Ovary (tissue), 9 donors: ENCODE data around the gene MED23. TPM values are rescaled to one million over a fixed set of nuclear protein-coding genes. Genes with fewer than 3 reads are reported as not detected.

Experiments used
- DNase-seq, 5 donors: peaks; one replicate each; pipeline ENCODE4 v3.0.0-alpha.2; 2019 to 2020
- H3K27ac ChIP-seq, 2 donors: fragments of 200-600 bp; one replicate each; pipeline versions ENCODE4 v1.5.1 to v1.8.0; 2019 to 2022
- H3K27me3 ChIP-seq: fragments of 200-600 bp; one replicate; pipeline ENCODE4 v1.8.0; 2022
- H3K36me3 ChIP-seq: fragments of 200-600 bp; sonication (generic); one replicate; pipeline ENCODE4 v1.5.1; 2019
- H3K4me1 ChIP-seq: one replicate; pipeline ENCODE4 v1.8.1; 2013; ENCODE audit warnings: mild to moderate bottlenecking, moderate library complexity; ENCODE audit not compliant: insufficient read depth
- H3K4me3 ChIP-seq: fragments of 200-600 bp; sonication (generic); one replicate; pipeline ENCODE4 v1.5.1; 2017
- H3K9me3 ChIP-seq, 2 donors: fragments of 200-600 bp in 1 of 2; sonication (generic) in 1 of 2; one replicate each; pipeline versions ENCODE4 v1.5.1 to v1.8.1; 2013 to 2019; ENCODE audit warnings: mild to moderate bottlenecking in 1 of 2, moderate library complexity in 1 of 2
- CTCF ChIP-seq, 3 donors: fragments of 450-650 bp in 2 of 3; fragments of 200-600 bp in 1 of 3; IDR thresholded peaks; one replicate each; pipeline versions ENCODE4 v1.5.1 to v1.8.0; 2016 to 2022; ENCODE audit warnings: antibody characterized with exemption in 3 of 3, mild to moderate bottlenecking in 1 of 3
- EP300 ChIP-seq: sonication (generic); formaldehyde crosslinking; IDR thresholded peaks from one replicate; pipeline ENCODE4 v1.6.1; 2017; ENCODE audit warnings: antibody characterized with exemption
- POLR2A ChIP-seq: fragments of 450-650 bp; IDR thresholded peaks from one replicate; pipeline ENCODE4 v1.6.1; 2017; ENCODE audit warnings: antibody characterized with exemption, mild to moderate bottlenecking, moderate library complexity
- WGBS, 3 donors: extraction: QIAGEN DNeasy Blood & Tissue Kit in 1 of 3; methylation state at CpG; one replicate each; pipeline versions ENCODE4 v1.1.5 to v1.1.7; 2013 to 2017; 5-methylcytosine and 5-hydroxymethylcytosine counted together
- intact Hi-C, 4 donors: fragments of 100-400 bp; cut with DNase I; formaldehyde crosslinking; loops; one replicate each; pipeline versions ENCODE4 v1.11.0 to v1.15.1; 2022 to 2023
- polyA plus RNA-seq, 2 donors: library from polyadenylated mRNA; stranded (reverse); fragments of 200-250 nt in 1 of 2; fragments of 350-450 nt in 1 of 2; fragmentation: Illumina TruSeq in 1 of 2; extraction: RNeasy Lipid Tissue Mini Kit (QIAGEN cat#74804) in 1 of 2; gene quantifications; one replicate each; pipeline ENCODE4 v1.2.3, GENCODE V29; 2013 to 2014
- total RNA-seq, 7 donors: library from RNA; depleted of rRNA in 2 of 7; stranded (reverse); fragments of >200 nt in 2 of 7; fragmentation: NEBNext Ultra II Directional in 3 of 7; extraction: Animal tissue kit (Norgen Biotek cat#: 25700) in 3 of 7; gene quantifications; one replicate each; pipeline versions ENCODE4 v1.1.0 to v1.2.4, GENCODE V29; 2016 to 2023
- donor health status: DM: no; HTN: no; CAD: no; lungs with moderate emphysema.
- donor health status: DM: no; HTN: no; CAD: no.
- donor health status: Bipolar disorder and iron deficiency.
- donor health status: DM: yes; HTN: yes; CAD: no.
- donor health status: DM: no; HTN: no; CAD: no.
- donor health status: DM: yes; HTN: yes; CAD: no.

Gene MED23
- total and polyA plus RNA-seq, 9 donors: 11.2 to 28.5 (median 24.2) TPM

DNA sequence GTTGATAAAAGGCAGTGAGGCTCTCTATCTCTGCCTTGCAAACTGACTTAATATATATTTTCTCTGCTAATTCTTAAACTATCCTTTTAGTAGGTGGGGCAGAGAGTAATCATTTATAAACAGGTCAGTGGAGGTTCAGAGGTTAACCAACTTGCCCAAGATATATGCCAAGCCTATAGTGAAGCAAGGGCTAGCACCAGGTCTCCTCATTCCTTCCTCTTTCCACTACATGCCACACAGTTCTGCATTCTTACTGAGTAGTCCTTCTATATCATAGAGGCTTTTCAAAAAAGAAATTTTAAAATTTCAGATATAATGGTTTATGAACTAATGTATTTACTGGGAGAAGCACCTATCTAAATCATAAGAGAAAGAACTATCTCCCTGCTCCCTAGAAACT, 46.5 kb downstream of the MED23 start:
- DNase-seq: no peak
- H3K4me1 ChIP-seq: no peaks in the 10 kb centered on the region
- H3K27ac ChIP-seq: no peak overlapping the region
- no peaks in the 10 kb centered on the region for H3K9me3 ChIP-seq
- intact Hi-C loops: no loop called here
- H3K27me3 ChIP-seq: no peaks in the 10 kb centered on the region
- no peak for TF ChIP-seq EP300
- no peak for TF ChIP-seq POLR2A
- no peak for TF ChIP-seq CTCF (IDR thresholded peaks at IDR 0.05)
- H3K4me3 ChIP-seq: no peak overlapping the region
- H3K36me3 ChIP-seq: no peaks in the 10 kb centered on the region

DNA sequence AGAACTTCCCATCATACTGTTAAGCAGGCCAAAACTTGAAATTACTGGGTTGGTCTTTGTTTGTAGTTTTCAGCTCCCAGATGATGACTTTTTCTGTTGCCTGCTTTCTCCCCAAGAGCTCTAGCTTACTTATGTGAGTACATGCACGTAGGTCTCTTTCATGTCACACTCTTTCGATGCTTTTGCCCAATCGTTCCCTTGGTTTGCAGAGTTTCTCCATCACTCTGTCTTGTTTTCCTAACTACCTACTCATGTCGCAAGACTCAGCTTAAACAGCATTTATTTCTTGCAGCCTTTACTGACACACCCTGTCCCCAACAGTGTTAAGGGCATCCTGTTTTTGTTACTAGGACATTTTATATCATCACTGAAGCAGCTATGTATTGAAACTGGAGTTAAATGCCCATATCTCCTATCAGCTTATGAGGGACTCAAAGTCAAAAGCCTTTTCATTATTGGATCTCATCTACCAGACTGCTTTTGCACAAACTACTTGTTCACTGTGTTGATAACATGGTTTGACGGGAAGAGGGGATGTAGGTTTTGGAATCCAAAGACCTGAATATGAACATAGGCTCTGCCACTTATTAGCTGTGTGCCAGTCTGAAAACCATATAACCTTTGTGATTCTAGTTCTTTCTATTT, 52.1 kb downstream of the MED23 start:
- no peaks in the 10 kb centered on the region for H3K36me3 ChIP-seq
- 92 to 96% (median 96%) methylated on average over 5 of the region's 5 CpGs for WGBS, 3 donors
- TF ChIP-seq CTCF (IDR thresholded peaks at IDR 0.05) (no peak), POLR2A (no peak), EP300 (no peak)
- no peaks in the 10 kb centered on the region for H3K27me3 ChIP-seq
- DNase-seq: no peak
- intact Hi-C loops: no loop called here
- no peak overlapping the region for H3K27ac ChIP-seq
- H3K4me3 ChIP-seq: no peak overlapping the region
- no peaks in the 10 kb centered on the region for H3K9me3 ChIP-seq
- no peaks in the 10 kb centered on the region for H3K4me1 ChIP-seq

DNA sequence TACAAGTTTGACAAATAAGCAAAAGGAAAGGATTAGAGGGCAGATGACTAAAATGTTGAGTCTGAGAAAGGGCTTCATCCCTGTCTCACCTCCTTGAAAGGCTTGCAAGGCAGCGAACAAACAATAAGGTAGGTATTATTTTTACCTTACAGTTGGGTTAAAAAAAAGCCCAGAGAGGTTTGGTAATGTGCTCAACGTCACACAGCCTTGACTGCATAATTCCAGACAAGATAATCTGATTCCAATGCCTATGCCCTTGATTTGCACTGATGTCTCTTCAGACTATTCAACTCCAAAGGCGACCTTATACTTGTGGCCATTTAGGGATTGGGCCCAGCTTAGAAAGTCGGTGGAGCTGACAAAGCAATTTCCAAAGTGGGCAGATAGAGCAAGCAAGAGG, 53.4 kb downstream of the MED23 start:
- Histone ChIP-seq H3K36me3 (no peaks in the 10 kb centered on the region), H3K27me3 (no peaks in the 10 kb centered on the region), H3K4me1 (no peaks in the 10 kb centered on the region), H3K9me3 (no peaks in the 10 kb centered on the region), H3K27ac (no peak overlapping the region), H3K4me3 (no peak overlapping the region)
- no peak for DNase-seq
- TF ChIP-seq POLR2A: no peak
- TF ChIP-seq EP300: no peak
- no peak for TF ChIP-seq CTCF (IDR thresholded peaks at IDR 0.05)
- 93 to 96% (median 93%) methylated on average over 4 of the region's 4 CpGs for WGBS, 3 donors
- intact Hi-C loops: no loop called here

GRCh38 chr6:131574133-131574532, 53.9 kb downstream of the MED23 start:
- intact Hi-C loops: no loop called here
- Histone ChIP-seq H3K27ac (no peak overlapping the region), H3K36me3 (no peaks in the 10 kb centered on the region), H3K9me3 (no peaks in the 10 kb centered on the region), H3K27me3 (no peaks in the 10 kb centered on the region), H3K4me3 (no peak overlapping the region), H3K4me1 (no peaks in the 10 kb centered on the region)
- TF ChIP-seq EP300 (no peak), CTCF (IDR thresholded peaks at IDR 0.05) (no peak), POLR2A (no peak)
- WGBS, 3 donors: 53 to 64% (median 54%) methylated on average over 2 of the region's 2 CpGs
- DNase-seq: no peak
